ENCODE results near the gene GYPB. TPM values are rescaled to one million over a fixed set of nuclear protein-coding genes. Genes with fewer than 3 reads are reported as not detected.
"Not testable (repeated sequence)": the region's sequence is repeated elsewhere in the genome, so short reads cannot be mapped to it uniquely, and the experiment has no call there.

The GYPB gene
- total RNA-seq, 2 donors from 2014 or later: not detected

GRCh38 chr4:143990717-143991116, 28.5 kb downstream of the GYPB start:
- H3K9me3 ChIP-seq; H3K27me3 ChIP-seq (replicated peaks; ENCODE audit: insufficient read depth); H3K27ac ChIP-seq; DNase-seq (ENCODE audit: low spot score); H3K36me3 ChIP-seq; H3K4me1 ChIP-seq (ENCODE audit: control insufficient read depth in 1 of 2, low read depth in 2 of 2); ATAC-seq (ENCODE audit: insufficient number of reproducible peaks, low FRiP score, low read depth); H3K4me3 ChIP-seq: not testable (repeated sequence)

- no peak for TF ChIP-seq CTCF (IDR thresholded peaks at IDR 0.05)
- Histone ChIP-seq H3K4me1 (ENCODE audit: control insufficient read depth in 1 of 2, low read depth in 2 of 2) (no peaks in the 10 kb centered on the region), H3K9me3 (no peaks in the 10 kb centered on the region), H3K27me3 (replicated peaks; ENCODE audit: insufficient read depth) (no peaks in the 10 kb centered on the region), H3K36me3 (no peaks in the 10 kb centered on the region), H3K27ac (no peak overlapping the region), H3K4me3 (no peak overlapping the region)
- ATAC-seq (ENCODE audit: insufficient number of reproducible peaks, low FRiP score, low read depth) (no peak), DNase-seq (ENCODE audit: low spot score) (no peak)
These were observed 33.0 kb downstream of the GYPB start for GRCh38 chr4:143986180-143986579.

- H3K9me3 ChIP-seq; H3K4me3 ChIP-seq; H3K4me1 ChIP-seq (ENCODE audit: control insufficient read depth in 1 of 2, low read depth in 2 of 2); DNase-seq (ENCODE audit: low spot score); H3K27me3 ChIP-seq (replicated peaks; ENCODE audit: insufficient read depth); H3K36me3 ChIP-seq; ATAC-seq (ENCODE audit: insufficient number of reproducible peaks, low FRiP score, low read depth); H3K27ac ChIP-seq: not testable (repeated sequence)
These were observed 38.4 kb downstream of the GYPB start for GRCh38 chr4:143980776-143981175.

GRCh38 chr4:143975527-143975926, 43.7 kb downstream of the GYPB start:
- ATAC-seq (ENCODE audit: insufficient number of reproducible peaks, low FRiP score, low read depth); H3K4me1 ChIP-seq (ENCODE audit: control insufficient read depth in 1 of 2, low read depth in 2 of 2); H3K27me3 ChIP-seq (replicated peaks; ENCODE audit: insufficient read depth); H3K36me3 ChIP-seq; H3K27ac ChIP-seq; H3K9me3 ChIP-seq; DNase-seq (ENCODE audit: low spot score); H3K4me3 ChIP-seq: not testable (repeated sequence)

- H3K27ac ChIP-seq; H3K4me1 ChIP-seq (ENCODE audit: control insufficient read depth in 1 of 2, low read depth in 2 of 2); DNase-seq (ENCODE audit: low spot score); H3K27me3 ChIP-seq (replicated peaks; ENCODE audit: insufficient read depth); H3K9me3 ChIP-seq; H3K4me3 ChIP-seq; ATAC-seq (ENCODE audit: insufficient number of reproducible peaks, low FRiP score, low read depth); H3K36me3 ChIP-seq: not testable (repeated sequence)
These were observed 45.2 kb downstream of the GYPB start for GRCh38 chr4:143974021-143974420.

GRCh38 chr4:143961075-143961474, 58.1 kb downstream of the GYPB start:
- no peak for ATAC-seq (ENCODE audit: insufficient number of reproducible peaks, low FRiP score, low read depth)
- DNase-seq (ENCODE audit: low spot score): no peak

GRCh38 chr4:143955306-143955705, 63.9 kb downstream of the GYPB start:
- not testable (repeated sequence) for H3K27ac ChIP-seq; H3K36me3 ChIP-seq; ATAC-seq (ENCODE audit: insufficient number of reproducible peaks, low FRiP score, low read depth); DNase-seq (ENCODE audit: low spot score); H3K9me3 ChIP-seq; H3K27me3 ChIP-seq (replicated peaks; ENCODE audit: insufficient read depth); H3K4me3 ChIP-seq; H3K4me1 ChIP-seq (ENCODE audit: control insufficient read depth in 1 of 2, low read depth in 2 of 2)

More at GRCh38 chr4:143961075-143961474, 58.1 kb downstream of the GYPB start:
- Histone ChIP-seq H3K27me3 (replicated peaks; ENCODE audit: insufficient read depth) (no peaks in the 10 kb centered on the region), H3K4me3 (no peak overlapping the region), H3K9me3 (no peaks in the 10 kb centered on the region), H3K27ac (no peak overlapping the region), H3K4me1 (ENCODE audit: control insufficient read depth in 1 of 2, low read depth in 2 of 2) (no peaks in the 10 kb centered on the region), H3K36me3 (no peaks in the 10 kb centered on the region)
- no peak for TF ChIP-seq CTCF (IDR thresholded peaks at IDR 0.05)

- H3K36me3 ChIP-seq; H3K4me1 ChIP-seq (ENCODE audit: control insufficient read depth in 1 of 2, low read depth in 2 of 2); ATAC-seq (ENCODE audit: insufficient number of reproducible peaks, low FRiP score, low read depth); DNase-seq (ENCODE audit: low spot score); H3K4me3 ChIP-seq; H3K27me3 ChIP-seq (replicated peaks; ENCODE audit: insufficient read depth); H3K9me3 ChIP-seq; H3K27ac ChIP-seq: not testable (repeated sequence)
These were observed 67.7 kb downstream of the GYPB start for GRCh38 chr4:143951458-143951972.

GRCh38 chr4:143950967-143951366, 68.2 kb downstream of the GYPB start:
- not testable (repeated sequence) for DNase-seq (ENCODE audit: low spot score); H3K9me3 ChIP-seq; H3K4me3 ChIP-seq; H3K27ac ChIP-seq; ATAC-seq (ENCODE audit: insufficient number of reproducible peaks, low FRiP score, low read depth); H3K36me3 ChIP-seq; H3K4me1 ChIP-seq (ENCODE audit: control insufficient read depth in 1 of 2, low read depth in 2 of 2); H3K27me3 ChIP-seq (replicated peaks; ENCODE audit: insufficient read depth)

GRCh38 chr4:143950185-143950584, 69.0 kb downstream of the GYPB start:
- H3K4me1 ChIP-seq (ENCODE audit: control insufficient read depth in 1 of 2, low read depth in 2 of 2); H3K27me3 ChIP-seq (replicated peaks; ENCODE audit: insufficient read depth); DNase-seq (ENCODE audit: low spot score); H3K27ac ChIP-seq; H3K4me3 ChIP-seq; H3K36me3 ChIP-seq; H3K9me3 ChIP-seq; ATAC-seq (ENCODE audit: insufficient number of reproducible peaks, low FRiP score, low read depth): not testable (repeated sequence)

- DNase-seq (ENCODE audit: low spot score); H3K9me3 ChIP-seq; ATAC-seq (ENCODE audit: insufficient number of reproducible peaks, low FRiP score, low read depth); H3K27ac ChIP-seq; H3K4me1 ChIP-seq (ENCODE audit: control insufficient read depth in 1 of 2, low read depth in 2 of 2); H3K27me3 ChIP-seq (replicated peaks; ENCODE audit: insufficient read depth); H3K36me3 ChIP-seq; H3K4me3 ChIP-seq: not testable (repeated sequence)
These were observed 71.7 kb downstream of the GYPB start for GRCh38 chr4:143947493-143947892.
